Trophoblast cell (in vitro differentiated cells and primary cell): ENCODE measurements around the gene CMPK2.

Experiments used
- DNase-seq, 2 donors: peaks; one replicate each; pipeline ENCODE4 v3.0.0-alpha.2; 2016
- H2AFZ ChIP-seq: 2 replicates; pipeline ENCODE4 v1.6.1; 2013; ENCODE audit warnings: low read length, moderate library complexity, mild to moderate bottlenecking; ENCODE audit not compliant: insufficient read depth, poor library complexity
- H2AK5ac ChIP-seq: 2 replicates; pipeline ENCODE4 v1.6.1; 2013; ENCODE audit warnings: mild to moderate bottlenecking, low read length
- H2BK120ac ChIP-seq: 2 replicates; pipeline ENCODE4 v1.6.1; 2013; ENCODE audit warnings: low read length, mild to moderate bottlenecking, moderate library complexity; ENCODE audit not compliant: insufficient read depth, poor library complexity
- H2BK12ac ChIP-seq: 2 replicates; pipeline ENCODE4 v1.6.1; 2013; ENCODE audit warnings: mild to moderate bottlenecking, low read length, moderate library complexity
- H2BK5ac ChIP-seq: 2 replicates; pipeline ENCODE4 v1.6.1; 2013; ENCODE audit warnings: low read length, low read depth, moderate library complexity, mild to moderate bottlenecking; ENCODE audit not compliant: poor library complexity
- H3K14ac ChIP-seq: 2 replicates; pipeline ENCODE4 v1.6.1; 2013; ENCODE audit warnings: mild to moderate bottlenecking, low read length
- H3K18ac ChIP-seq: 2 replicates; pipeline ENCODE4 v1.6.1; 2013; ENCODE audit warnings: mild to moderate bottlenecking, low read length
- H3K23ac ChIP-seq: 2 replicates; pipeline ENCODE4 v1.6.1; 2013; ENCODE audit warnings: low read length
- H3K27ac ChIP-seq: 2 replicates; pipeline ENCODE4 v1.5.1; 2013; ENCODE audit warnings: low read depth, mild to moderate bottlenecking, inconsistent platforms, low read length, moderate library complexity
- H3K27me3 ChIP-seq: 2 replicates; pipeline ENCODE4 v1.6.1; 2013; ENCODE audit warnings: inconsistent platforms, mild to moderate bottlenecking, low read length, moderate library complexity; ENCODE audit not compliant: insufficient read depth
- H3K36me3 ChIP-seq, 2 experiments: 1 replicate in 1 of 2; 2 replicates in 1 of 2; pipeline ENCODE4 v1.6.1; 2013; ENCODE audit warnings: low read length in 2 of 2, mild to moderate bottlenecking in 2 of 2, moderate library complexity in 1 of 2; ENCODE audit not compliant: insufficient read depth in 2 of 2, control insufficient read depth in 1 of 2
- H3K4ac ChIP-seq: 2 replicates; pipeline ENCODE4 v1.6.1; 2013; ENCODE audit warnings: low read depth, mild to moderate bottlenecking, low read length, moderate library complexity
- H3K4me1 ChIP-seq, 2 experiments: 1 replicate in 1 of 2; 2 replicates in 1 of 2; pipeline ENCODE4 v1.6.1; 2013; ENCODE audit warnings: low read length in 2 of 2, mild to moderate bottlenecking in 2 of 2, moderate library complexity in 1 of 2; ENCODE audit not compliant: insufficient read depth in 2 of 2, control insufficient read depth in 1 of 2
- H3K4me2 ChIP-seq: 2 replicates; pipeline ENCODE4 v1.6.1; 2013; ENCODE audit warnings: inconsistent platforms, mild to moderate bottlenecking, low read length, moderate library complexity
- H3K4me3 ChIP-seq: 2 replicates; pipeline ENCODE4 v1.5.1; 2013; ENCODE audit warnings: mild to moderate bottlenecking, low read depth, low read length, inconsistent platforms
- H3K79me1 ChIP-seq: one replicate; pipeline ENCODE4 v1.6.1; 2013; ENCODE audit warnings: low read length
- H3K79me2 ChIP-seq: 2 replicates; pipeline ENCODE4 v1.6.1; 2013; ENCODE audit warnings: low read length, mild to moderate bottlenecking; ENCODE audit not compliant: control insufficient read depth, insufficient read depth, poor library complexity
- H3K9ac ChIP-seq: 2 replicates; pipeline ENCODE4 v1.6.1; 2013; ENCODE audit warnings: mild to moderate bottlenecking, low read length
- H3K9me3 ChIP-seq: 2 replicates; pipeline ENCODE4 v1.6.1; 2013; ENCODE audit warnings: low read depth, mild to moderate bottlenecking, control low read depth, inconsistent platforms, low read length; ENCODE audit not compliant: insufficient read depth
- H4K12ac ChIP-seq: 2 replicates; pipeline ENCODE4 v1.6.1; 2013; ENCODE audit warnings: low read depth, mild to moderate bottlenecking, low read length, moderate library complexity
- H4K8ac ChIP-seq: 2 replicates; pipeline ENCODE4 v1.6.1; 2013; ENCODE audit warnings: low read depth, mild to moderate bottlenecking, low read length, moderate library complexity
- H4K91ac ChIP-seq: one replicate; pipeline ENCODE4 v1.6.1; 2013; ENCODE audit warnings: low read depth, mild to moderate bottlenecking, low read length, moderate library complexity
- WGBS: extraction: QIAGEN DNeasy Blood & Tissue Kit; methylation state at CpG from one replicate; pipeline ENCODE4 v1.1.7; 2013; ENCODE audit warnings: missing lambda C conversion rate; ENCODE audit not compliant: insufficient read length, insufficient coverage; ENCODE audit errors: extremely low coverage; 5-methylcytosine and 5-hydroxymethylcytosine counted together

CMPK2 gene

GRCh38 chr2:6879011-6879410, 13.3 kb upstream of the CMPK2 start:
- Histone ChIP-seq H4K91ac (no peak overlapping the region), H3K14ac (no peak overlapping the region), H3K79me2 (no peaks in the 10 kb centered on the region), H3K23ac (no peak overlapping the region), H2BK120ac (no peak overlapping the region), H3K27ac (no peak overlapping the region), H3K4me1 (no peaks in the 10 kb centered on the region), H3K18ac (no peak overlapping the region), H4K12ac (no peak overlapping the region), H2AFZ (no peak overlapping the region), H3K4ac (no peak overlapping the region), H3K9ac (peak overlapping the region; percentile 64), H2AK5ac (no peak overlapping the region), H3K79me1 (no peaks in the 10 kb centered on the region), H3K36me3 (no peaks in the 10 kb centered on the region), H2BK12ac (no peak overlapping the region), H3K4me3 (no peak overlapping the region), H3K27me3 (no peaks in the 10 kb centered on the region), H4K8ac (no peak overlapping the region), H3K9me3 (peaks cover 8% of the 10 kb centered on the region), H2BK5ac (no peak overlapping the region), H3K4me2 (no peak overlapping the region)
- DNase-seq: peak in 1 of 2 donors; percentile 45
- no CpG with 5 or more reads among the region's 2 CpGs for WGBS

- Histone ChIP-seq H3K4me1 (no peaks in the 10 kb centered on the region), H3K18ac (no peak overlapping the region), H3K79me1 (no peaks in the 10 kb centered on the region), H4K8ac (no peak overlapping the region), H4K91ac (no peak overlapping the region), H3K4ac (no peak overlapping the region), H3K9me3 (peaks cover 10% of the 10 kb centered on the region), H3K4me3 (no peak overlapping the region), H3K4me2 (no peak overlapping the region), H2BK12ac (no peak overlapping the region), H4K12ac (no peak overlapping the region), H3K23ac (no peak overlapping the region), H3K14ac (no peak overlapping the region), H3K79me2 (no peaks in the 10 kb centered on the region), H3K27me3 (no peaks in the 10 kb centered on the region), H3K36me3 (no peaks in the 10 kb centered on the region), H2AFZ (no peak overlapping the region), H3K27ac (no peak overlapping the region), H3K9ac (peak overlapping the region; percentile 64), H2BK5ac (no peak overlapping the region), H2AK5ac (no peak overlapping the region), H2BK120ac (no peak overlapping the region)
- WGBS: no CpG with 5 or more reads among the region's 4 CpGs
- no peak for DNase-seq
These were observed 12.8 kb upstream of the CMPK2 start for GRCh38 chr2:6878549-6878948.

- H3K18ac ChIP-seq: no peak within 1 kb of the TSS
These were observed 11.9 kb upstream of the CMPK2 start, which contains the start of gene RSAD2 for GRCh38 chr2:6877402-6878304. TSS of gene RSAD2 (plus strand) at chr2:6877777. CDS start at chr2:6877801, 24 bp downstream.

DNA sequence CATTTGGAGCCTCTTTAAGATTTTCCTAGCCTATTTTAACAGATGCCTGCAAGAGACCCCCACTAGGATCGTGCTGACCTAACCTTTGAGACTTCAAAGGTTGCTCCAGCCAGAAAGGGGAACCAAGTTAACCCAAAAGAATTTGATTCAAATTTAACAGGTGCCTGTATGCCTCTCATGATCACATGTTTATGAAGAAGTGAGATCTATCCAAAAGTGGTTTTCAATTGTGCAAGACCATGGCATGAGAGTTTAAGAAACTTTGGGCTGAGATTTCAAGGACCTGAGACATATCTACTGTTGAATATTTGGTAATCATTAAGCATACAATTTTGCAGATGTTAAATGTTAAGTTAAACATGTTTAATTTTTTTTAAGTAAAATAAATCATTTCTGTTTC, 10.6 kb upstream of the CMPK2 start:
- no peak overlapping the region for H3K4ac ChIP-seq
- H3K4me1 ChIP-seq: no peaks in the 10 kb centered on the region
- peaks cover 7% of the 10 kb centered on the region for H3K9me3 ChIP-seq
- no peaks in the 10 kb centered on the region for H3K27me3 ChIP-seq
- no peak overlapping the region for H2BK12ac ChIP-seq
- no peak overlapping the region for H3K4me3 ChIP-seq
- no peak overlapping the region for H4K8ac ChIP-seq
- no peak overlapping the region for H2BK5ac ChIP-seq
- no peak for DNase-seq
- no peak overlapping the region for H2AK5ac ChIP-seq
- no peaks in the 10 kb centered on the region for H3K36me3 ChIP-seq
- H3K14ac ChIP-seq: no peak overlapping the region
- no peaks in the 10 kb centered on the region for H3K79me1 ChIP-seq
- no peak overlapping the region for H2AFZ ChIP-seq
- no peak overlapping the region for H4K12ac ChIP-seq
- no peak overlapping the region for H3K4me2 ChIP-seq
- H3K27ac ChIP-seq: no peak overlapping the region
- no peak overlapping the region for H3K23ac ChIP-seq
- no peak overlapping the region for H3K9ac ChIP-seq
- no peak overlapping the region for H4K91ac ChIP-seq
- H3K79me2 ChIP-seq: no peaks in the 10 kb centered on the region
- no peak overlapping the region for H3K18ac ChIP-seq
- no peak overlapping the region for H2BK120ac ChIP-seq
- WGBS: no CpG with 5 or more reads among the region's 1 CpG

More at GRCh38 chr2:6877402-6878304, 11.9 kb upstream of the CMPK2 start, which contains the start of gene RSAD2:
- Histone ChIP-seq H2AFZ (no peak within 1 kb of the TSS), H3K4me1 (no peaks in the 10 kb centered on the region), H3K14ac (no peak within 1 kb of the TSS), H2AK5ac (no peak within 1 kb of the TSS), H4K91ac (no peak within 1 kb of the TSS), H2BK120ac (no peak within 1 kb of the TSS), H3K4me2 (no peak within 1 kb of the TSS), H3K79me2 (no peaks in the 10 kb centered on the region), H3K23ac (no peak within 1 kb of the TSS), H2BK12ac (no peak within 1 kb of the TSS), H3K4ac (no peak within 1 kb of the TSS), H3K9me3 (peaks cover 9% of the 10 kb centered on the region), H3K36me3 (no peaks in the 10 kb centered on the region), H3K9ac (no peak within 1 kb of the TSS), H3K27ac (no peak within 1 kb of the TSS), H4K8ac (no peak within 1 kb of the TSS), H3K4me3 (no peak within 1 kb of the TSS), H3K79me1 (no peaks in the 10 kb centered on the region), H4K12ac (no peak within 1 kb of the TSS), H2BK5ac (no peak within 1 kb of the TSS), H3K27me3 (no peaks in the 10 kb centered on the region)
- peak in 1 of 2 donors; percentile 19 for DNase-seq
- whole genome bisulfite sequencing: no CpG with 5 or more reads among the region's 10 CpGs
